GM20000 (cell line): Measurements from ENCODE around the gene SH3RF3.

Experiments
- DNase-seq: peaks from one replicate; pipeline ENCODE4 v3.0.0; 2012; ENCODE audit warnings: low spot score
- TF ChIP-seq, protein P1 (sequence below): IDR thresholded peaks from 2 replicates; pipeline ENCODE4 v1.5.1; 2012; ENCODE audit warnings: mild to moderate bottlenecking, control low read depth; ENCODE audit errors: extremely low read depth, missing control alignments

Gene SH3RF3

GRCh38 chr2:109272461-109272860 lies 143.5 kb downstream of the SH3RF3 start:
- DNase-seq, result no peak
- TF ChIP-seq, protein P1, sequence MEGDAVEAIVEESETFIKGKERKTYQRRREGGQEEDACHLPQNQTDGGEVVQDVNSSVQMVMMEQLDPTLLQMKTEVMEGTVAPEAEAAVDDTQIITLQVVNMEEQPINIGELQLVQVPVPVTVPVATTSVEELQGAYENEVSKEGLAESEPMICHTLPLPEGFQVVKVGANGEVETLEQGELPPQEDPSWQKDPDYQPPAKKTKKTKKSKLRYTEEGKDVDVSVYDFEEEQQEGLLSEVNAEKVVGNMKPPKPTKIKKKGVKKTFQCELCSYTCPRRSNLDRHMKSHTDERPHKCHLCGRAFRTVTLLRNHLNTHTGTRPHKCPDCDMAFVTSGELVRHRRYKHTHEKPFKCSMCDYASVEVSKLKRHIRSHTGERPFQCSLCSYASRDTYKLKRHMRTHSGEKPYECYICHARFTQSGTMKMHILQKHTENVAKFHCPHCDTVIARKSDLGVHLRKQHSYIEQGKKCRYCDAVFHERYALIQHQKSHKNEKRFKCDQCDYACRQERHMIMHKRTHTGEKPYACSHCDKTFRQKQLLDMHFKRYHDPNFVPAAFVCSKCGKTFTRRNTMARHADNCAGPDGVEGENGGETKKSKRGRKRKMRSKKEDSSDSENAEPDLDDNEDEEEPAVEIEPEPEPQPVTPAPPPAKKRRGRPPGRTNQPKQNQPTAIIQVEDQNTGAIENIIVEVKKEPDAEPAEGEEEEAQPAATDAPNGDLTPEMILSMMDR, result no peak

- DNase-seq, result no peak
- TF ChIP-seq, protein P1, result no peak
Measured at GRCh38 chr2:109275120-109276012, 146.4 kb downstream of the SH3RF3 start.

- TF ChIP-seq, protein P1, result no peak
- no peak for DNase-seq
Measured at GRCh38 chr2:109277406-109277805, 148.4 kb downstream of the SH3RF3 start.

DNA sequence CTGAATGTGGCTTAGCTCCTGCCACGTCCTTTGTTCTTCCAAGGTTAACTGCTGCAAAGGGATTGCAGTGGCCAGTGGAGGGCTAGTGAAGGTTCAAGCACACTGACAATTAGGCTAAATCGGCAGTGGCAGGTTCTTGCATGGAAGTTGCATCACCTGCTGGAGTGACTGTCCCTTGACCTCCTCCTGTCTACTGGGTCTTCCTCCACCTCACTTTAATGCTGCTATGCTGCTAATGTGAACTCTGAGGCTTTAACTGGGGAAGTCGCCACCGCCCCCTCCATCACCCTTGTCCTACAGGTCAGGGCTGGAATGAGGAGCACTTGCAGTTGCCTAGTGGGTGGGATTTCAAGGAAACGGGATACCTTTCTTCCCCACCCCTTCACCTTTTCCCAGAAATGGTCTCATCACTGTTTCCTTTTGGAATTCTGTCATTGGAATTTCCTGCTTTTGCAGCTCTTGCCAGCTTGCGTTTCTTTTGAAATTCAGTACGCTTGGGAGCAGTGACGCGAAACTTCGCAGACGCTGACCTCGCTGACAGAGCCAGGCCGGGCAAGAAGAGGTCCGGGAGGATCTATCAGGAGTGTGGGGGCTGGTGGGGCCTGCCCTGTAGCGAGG lies 150.3 kb downstream of the SH3RF3 start:
- no peak for DNase-seq
- TF ChIP-seq, protein P1, result no peak

- TF ChIP-seq, protein P1, result no peak
- no peak for DNase-seq
Measured at GRCh38 chr2:109280804-109281203, 151.8 kb downstream of the SH3RF3 start.

GRCh38 chr2:109282360-109282759 lies 153.4 kb downstream of the SH3RF3 start:
- DNase-seq, result no peak
- TF ChIP-seq, protein P1, result no peak

GRCh38 chr2:109282865-109283264 lies 153.9 kb downstream of the SH3RF3 start:
- no peak for DNase-seq
- TF ChIP-seq, protein P1, result no peak
